Measurements from ENCODE around the gene NSMCE1.
"Not testable (repeated sequence)": the region's sequence is repeated elsewhere in the genome, so short reads cannot be mapped to it uniquely, and the experiment has no call there.

NSMCE1 gene

GRCh38 chr16:27267037-27267677 is 1.4 kb downstream of the NSMCE1 start:
- H3K4me3 ChIP-seq = no peak overlapping the region
- no peak for DNase-seq (ENCODE audit: low spot score)
- H3K27ac ChIP-seq = no peak overlapping the region
- TF ChIP-seq CTCF (IDR thresholded peaks at IDR 0.05) = no peak

- Histone ChIP-seq H3K27ac (no peak overlapping the region), H3K4me3 (no peak overlapping the region)
- no peak for TF ChIP-seq CTCF (IDR thresholded peaks at IDR 0.05)
- no peak for DNase-seq (ENCODE audit: low spot score)
These were observed 2.6 kb downstream of the NSMCE1 start for GRCh38 chr16:27265982-27266381.

DNA sequence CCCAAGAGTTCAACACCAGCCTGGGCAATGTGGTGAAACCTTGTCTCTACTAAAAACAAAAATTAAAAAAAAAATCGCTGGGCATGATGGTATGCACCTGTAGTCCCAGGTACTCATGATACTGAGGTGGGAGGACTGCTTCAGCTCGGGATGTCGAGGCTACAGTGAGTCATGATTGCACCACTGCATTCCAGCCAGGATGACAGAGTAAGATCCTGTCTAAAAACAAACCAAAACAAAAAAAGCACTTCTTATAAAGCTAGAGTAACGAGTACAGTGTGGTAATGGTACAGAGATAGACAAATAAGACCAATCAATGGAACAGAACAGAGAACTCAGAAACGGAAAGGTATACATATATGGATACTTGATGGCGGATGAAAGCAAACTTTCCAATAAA is 4.4 kb downstream of the NSMCE1 start:
- no peak for DNase-seq (ENCODE audit: low spot score)
- H3K27ac ChIP-seq = no peak overlapping the region
- H3K4me3 ChIP-seq = no peak overlapping the region
- no peak for TF ChIP-seq CTCF (IDR thresholded peaks at IDR 0.05)

DNA sequence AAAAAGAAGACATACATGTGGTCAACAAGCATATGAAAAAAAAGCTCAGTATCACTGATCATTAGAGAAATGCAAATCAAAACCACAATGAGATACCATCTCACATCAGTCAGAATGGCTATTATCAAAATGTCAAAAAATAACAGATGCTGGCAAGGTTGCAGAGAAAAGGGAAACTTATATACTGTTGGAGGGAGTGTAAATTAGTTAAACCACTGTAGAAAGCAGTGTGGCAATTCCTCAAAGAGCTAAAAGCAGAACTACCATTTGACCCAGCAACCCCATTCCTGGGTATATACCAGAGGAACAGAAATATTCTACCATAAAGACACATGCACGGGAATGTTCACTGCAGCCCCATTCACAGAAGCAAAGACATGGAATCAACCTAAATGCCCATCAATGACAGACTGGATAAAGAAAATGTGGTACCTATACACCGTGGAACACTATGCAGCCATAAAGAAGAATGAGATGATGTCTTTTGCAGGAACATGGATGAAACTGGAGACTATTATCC is 5.6 kb downstream of the NSMCE1 start:
- not testable (repeated sequence) for DNase-seq (ENCODE audit: low spot score); H3K4me3 ChIP-seq; H3K27ac ChIP-seq

DNA sequence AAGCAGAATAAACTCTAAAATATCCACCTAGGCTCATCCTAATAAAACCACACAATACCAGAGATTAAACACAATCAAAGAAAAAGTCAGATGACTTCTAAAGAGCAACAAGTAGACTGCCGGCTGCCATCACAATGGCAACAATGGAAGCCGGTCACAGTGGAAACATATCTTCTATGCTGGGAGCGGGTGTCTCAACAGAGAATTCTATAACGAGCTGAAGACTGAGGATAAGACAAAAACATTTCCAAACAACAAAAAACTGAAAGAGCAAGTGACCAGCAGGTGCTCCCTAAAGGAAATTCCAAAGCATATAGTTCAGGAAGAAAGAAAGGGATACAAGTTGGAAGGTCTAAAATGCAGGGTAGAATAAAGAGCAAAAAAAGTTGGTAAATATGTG is 8.9 kb downstream of the NSMCE1 start:
- Histone ChIP-seq H3K4me3 (no peak overlapping the region), H3K27ac (no peak overlapping the region)
- no peak for TF ChIP-seq CTCF (IDR thresholded peaks at IDR 0.05)
- DNase-seq (ENCODE audit: low spot score) = no peak

DNA sequence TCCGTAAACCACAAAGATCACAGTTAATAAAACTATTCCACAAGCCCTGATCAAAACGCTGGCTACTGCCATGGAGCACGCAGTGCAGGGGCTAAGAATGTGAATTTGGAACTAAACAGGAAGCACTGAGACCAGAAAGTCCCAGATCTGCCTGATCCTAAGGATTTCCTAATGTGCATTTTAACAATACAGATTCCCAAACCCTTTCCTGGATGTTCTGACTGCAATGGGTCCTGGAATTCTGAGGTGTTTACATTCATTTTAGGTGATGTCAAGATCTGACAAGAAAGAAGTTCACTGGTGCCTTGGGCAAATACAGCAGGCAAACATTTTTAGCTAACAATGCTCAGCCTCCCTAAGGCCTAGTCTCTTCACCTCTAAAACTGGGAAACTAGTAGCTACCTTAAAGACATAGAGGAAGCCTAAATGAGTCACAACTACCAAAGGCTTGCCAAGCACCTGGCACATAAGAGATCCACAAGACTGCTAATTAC is 10.3 kb downstream of the NSMCE1 start:
- no peak for TF ChIP-seq CTCF (IDR thresholded peaks at IDR 0.05)
- H3K4me3 ChIP-seq = no peak overlapping the region
- DNase-seq (ENCODE audit: low spot score) = no peak
- H3K27ac ChIP-seq = peak overlapping the region in 1 of 2 donors; percentile 26

DNA sequence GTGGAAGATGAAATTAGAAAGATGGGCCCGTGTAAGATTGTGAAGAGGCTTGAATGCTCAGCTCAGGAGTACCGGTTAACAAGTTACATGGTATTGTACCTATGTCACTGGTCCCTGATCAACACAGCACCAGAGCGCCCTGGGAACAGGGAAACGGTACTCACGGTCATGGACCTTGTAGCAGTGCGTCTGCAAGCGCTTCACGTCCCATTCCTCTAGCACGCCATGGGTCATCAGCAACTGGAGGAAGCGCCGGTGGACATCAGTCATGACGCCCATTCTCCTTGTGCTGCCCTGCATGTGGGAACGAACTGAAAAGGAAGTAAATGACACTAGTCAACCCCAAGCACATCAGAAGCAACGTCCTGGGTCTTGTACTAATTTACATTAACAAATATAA is 11.3 kb downstream of the NSMCE1 start:
- no peak for DNase-seq (ENCODE audit: low spot score)
- TF ChIP-seq CTCF (IDR thresholded peaks at IDR 0.05) = no peak
- Histone ChIP-seq H3K27ac (peak overlapping the region in 1 of 2 donors; percentile 26), H3K4me3 (no peak overlapping the region)

Measured in coronary artery (tissue), 2 donors.